Esophagus muscularis mucosa (tissue), 4 donors: ENCODE data around the gene TYW3. TPM values are rescaled to one million over a fixed set of nuclear protein-coding genes. Genes with fewer than 3 reads are reported as not detected.

Experiments
- DNase-seq: peaks from one replicate; pipeline ENCODE4 v3.0.0-alpha.2; 2017; ENCODE audit errors: extremely low spot score
- H3K27ac ChIP-seq, 4 donors: fragments of 200-600 bp; sonication (generic); replicated peaks in 1 of 4; 1 replicate in 3 of 4; 2 replicates in 1 of 4; pipeline ENCODE4 v1.5.1; 2016 to 2019; ENCODE audit warnings: mild to moderate bottlenecking in 1 of 4
- H3K27me3 ChIP-seq, 4 donors: fragments of 200-600 bp; sonication (generic); one replicate each; pipeline versions ENCODE4 v1.5.1 to v1.6.0; 2016 to 2019
- H3K36me3 ChIP-seq, 4 donors: fragments of 200-600 bp; sonication (generic); one replicate each; pipeline ENCODE4 v1.5.1; 2016 to 2019
- H3K4me1 ChIP-seq, 4 donors: fragments of 200-600 bp; sonication (generic); one replicate each; pipeline ENCODE4 v1.5.1; 2016 to 2019
- H3K4me3 ChIP-seq, 4 donors: fragments of 200-600 bp; sonication (generic); 1 replicate in 2 of 4; 2 replicates in 2 of 4; pipeline ENCODE4 v1.5.1; 2016 to 2019; ENCODE audit warnings: mild to moderate bottlenecking in 4 of 4, moderate library complexity in 1 of 4
- H3K9me3 ChIP-seq, 4 donors: fragments of 200-600 bp; sonication (generic); 1 replicate in 3 of 4; 2 replicates in 1 of 4; pipeline ENCODE4 v1.5.1; 2016 to 2019
- CTCF ChIP-seq, 3 experiments: fragments of 200-600 bp in 2 of 3; fragments of 450-650 bp in 1 of 3; sonication (generic) in 2 of 3; IDR thresholded peaks; one replicate each; pipeline ENCODE4 v1.5.1; 2017 to 2019; ENCODE audit warnings: antibody characterized with exemption in 3 of 3, mild to moderate bottlenecking in 2 of 3, moderate library complexity in 1 of 3
- EP300 ChIP-seq: sonication (generic); formaldehyde crosslinking; IDR thresholded peaks from one replicate; pipeline ENCODE4 v1.6.1; 2017; ENCODE audit warnings: antibody characterized with exemption
- POLR2A ChIP-seq: fragments of 450-650 bp; IDR thresholded peaks from one replicate; pipeline ENCODE4 v1.6.1; 2017; ENCODE audit warnings: antibody characterized with exemption, moderate library complexity, mild to moderate bottlenecking, low read depth
- POLR2AphosphoS5 ChIP-seq, 2 donors: sonication (generic); formaldehyde crosslinking; IDR thresholded peaks; one replicate each; pipeline ENCODE4 v1.6.1; 2017; ENCODE audit warnings: antibody characterized with exemption in 2 of 2
- WGBS: methylation state at CpG from one replicate; pipeline ENCODE4 v1.1.5; 2018; 5-methylcytosine and 5-hydroxymethylcytosine counted together
- intact Hi-C: fragments of 100-400 bp; cut with DNase I; formaldehyde crosslinking; loops from one replicate; pipeline ENCODE4 v1.15.1; 2023
- total RNA-seq, 4 donors: library from RNA; depleted of rRNA; stranded (reverse); fragments of >200 nt; gene quantifications; one replicate each; pipeline versions ENCODE4 v1.1.0 to v1.2.1, GENCODE V29; 2016

The TYW3 gene
- total RNA-seq, 4 donors from 2014 or later = 18.0 to 31.6 (median 26.8) TPM

DNA sequence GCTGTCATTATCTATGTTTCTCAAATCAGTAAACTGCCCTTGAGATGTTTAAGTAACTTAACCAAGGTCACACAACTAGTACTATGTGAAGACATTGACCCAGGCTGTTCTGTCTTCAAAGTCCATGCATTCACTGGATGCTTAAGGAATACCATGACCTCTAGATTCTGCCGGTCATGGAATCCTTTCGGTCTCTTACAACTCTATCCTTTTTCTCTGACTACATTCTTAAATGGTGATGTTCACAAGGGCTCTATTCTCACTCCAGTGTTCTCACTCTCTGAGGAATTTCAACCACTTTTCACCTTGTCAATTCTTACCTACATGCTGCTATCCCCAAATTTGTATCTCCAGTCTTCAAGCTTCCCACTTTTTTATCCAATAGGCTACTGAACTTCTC lies 15.3 kb upstream of the TYW3 start:
- H3K9me3 ChIP-seq = no peaks in the 10 kb centered on the region
- intact Hi-C loops = no loop called here
- TF ChIP-seq EP300 = no peak
- no peak for TF ChIP-seq POLR2AphosphoS5 (IDR thresholded peaks at IDR 0.05)
- TF ChIP-seq CTCF (IDR thresholded peaks at IDR 0.05) = no peak
- TF ChIP-seq POLR2A = no peak
- H3K4me1 ChIP-seq = peaks cover 6 to 29% (median 26%) of the 10 kb centered on the region in 4 donors
- H3K4me3 ChIP-seq = no peak overlapping the region
- no peaks in the 10 kb centered on the region for H3K27me3 ChIP-seq
- DNase-seq = no peak
- peaks cover 44 to 95% (median 75%) of the 10 kb centered on the region in 4 donors for H3K36me3 ChIP-seq
- WGBS = 97% methylated on average over 2 of the region's 2 CpGs
- H3K27ac ChIP-seq = no peak overlapping the region

DNA sequence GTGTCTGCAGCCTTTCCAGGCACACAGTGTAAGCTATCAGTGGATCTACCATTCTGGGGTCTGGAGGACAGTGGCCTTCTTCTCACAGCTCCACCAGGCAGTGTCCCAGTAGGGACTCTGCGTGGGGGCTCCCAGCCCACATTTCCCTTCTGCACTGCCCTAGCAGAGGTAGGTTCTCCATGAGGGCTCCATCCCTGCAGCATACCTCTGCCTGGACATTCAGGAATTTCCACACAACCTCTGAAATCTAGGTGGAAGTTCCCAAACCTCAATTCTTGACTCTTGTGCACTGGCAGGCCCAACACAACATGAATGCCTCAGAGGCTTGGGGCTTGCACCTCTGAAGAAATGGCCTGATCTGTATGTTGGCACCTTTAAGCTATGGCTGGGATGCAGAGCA lies 6.9 kb upstream of the TYW3 start:
- TF ChIP-seq POLR2AphosphoS5 (IDR thresholded peaks at IDR 0.05) = no peak
- TF ChIP-seq CTCF (IDR thresholded peaks at IDR 0.05) = no peak
- TF ChIP-seq EP300 = no peak
- TF ChIP-seq POLR2A = no peak
- H3K27me3 ChIP-seq = no peaks in the 10 kb centered on the region
- no peak for DNase-seq
- H3K27ac ChIP-seq = no peak overlapping the region
- intact Hi-C loops = no loop called here
- H3K4me1 ChIP-seq = peaks cover 2 to 35% (median 21%) of the 10 kb centered on the region in 4 donors
- H3K9me3 ChIP-seq = no peaks in the 10 kb centered on the region
- WGBS = no CpG with 5 or more reads among the region's 1 CpG
- H3K4me3 ChIP-seq = no peak overlapping the region
- H3K36me3 ChIP-seq = peaks cover 24 to 44% (median 29%) of the 10 kb centered on the region in 4 donors

DNA sequence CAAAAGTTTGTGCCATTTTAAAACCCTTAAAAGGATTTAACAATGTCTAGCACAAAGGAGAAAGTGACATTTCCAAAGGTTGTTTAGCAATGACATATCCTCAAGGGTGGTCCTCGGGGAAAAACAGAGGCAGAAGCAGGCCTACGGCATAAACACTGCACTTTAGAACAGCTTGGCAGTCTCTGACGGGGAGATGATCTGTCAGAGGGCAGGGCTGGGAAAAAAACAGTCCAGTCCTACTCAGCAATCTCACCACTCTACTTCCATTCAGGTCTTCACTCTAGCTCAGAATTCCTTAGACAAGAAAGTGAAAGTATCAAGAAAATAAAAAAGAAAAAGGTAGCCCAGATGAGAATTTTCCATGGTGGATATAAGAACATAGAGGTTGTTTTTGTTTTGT lies 4.2 kb upstream of the TYW3 start:
- Histone ChIP-seq H3K4me3 (no peak overlapping the region), H3K27ac (no peak overlapping the region), H3K27me3 (no peaks in the 10 kb centered on the region), H3K9me3 (no peaks in the 10 kb centered on the region), H3K36me3 (peaks cover 0 to 18% (median 3%) of the 10 kb centered on the region in 4 donors), H3K4me1 (peaks cover 19 to 51% (median 35%) of the 10 kb centered on the region in 4 donors)
- intact Hi-C loops = no loop called here
- no peak for DNase-seq
- WGBS = 43% methylated on average over 3 of the region's 3 CpGs
- no peak for TF ChIP-seq POLR2AphosphoS5 (IDR thresholded peaks at IDR 0.05)
- TF ChIP-seq EP300 = no peak
- no peak for TF ChIP-seq CTCF (IDR thresholded peaks at IDR 0.05)
- no peak for TF ChIP-seq POLR2A

DNA sequence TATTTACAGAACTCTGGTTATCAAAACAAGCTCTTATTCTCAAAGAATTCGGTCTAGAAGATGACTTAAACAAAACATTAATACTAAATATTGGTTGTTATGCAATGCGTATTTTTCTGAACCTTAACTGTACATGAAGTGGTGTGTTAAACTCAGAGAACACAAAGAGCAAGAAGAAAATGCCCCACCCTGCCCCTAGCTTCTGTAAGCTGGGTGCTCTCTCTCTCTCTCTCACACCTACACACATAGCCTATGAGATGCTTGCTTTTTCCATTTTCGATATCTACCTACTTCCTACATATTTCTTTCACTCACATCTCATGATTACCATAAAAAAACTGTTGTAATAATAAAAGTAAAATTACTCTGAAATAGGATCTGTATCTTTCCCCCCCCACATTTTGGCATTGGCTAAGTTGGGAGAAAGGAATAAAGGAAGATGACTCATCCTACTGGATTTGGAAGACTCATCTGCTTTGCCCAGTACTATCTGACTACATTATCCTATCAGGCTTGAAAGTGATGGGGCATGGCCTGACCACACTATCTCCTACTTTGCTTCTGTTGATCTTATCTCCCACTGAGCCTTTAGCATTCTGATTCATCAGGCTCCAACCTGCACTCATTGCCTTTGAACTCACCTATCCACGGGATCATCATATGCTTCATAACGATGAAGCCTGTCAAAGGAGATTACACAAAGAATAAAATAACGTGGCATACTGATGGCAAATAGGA lies 3.0 kb upstream of the TYW3 start:
- no peak overlapping the region for H3K4me3 ChIP-seq
- no peak overlapping the region for H3K27ac ChIP-seq
- H3K9me3 ChIP-seq = no peaks in the 10 kb centered on the region
- TF ChIP-seq EP300 (no peak), CTCF (IDR thresholded peaks at IDR 0.05) (no peak), POLR2AphosphoS5 (IDR thresholded peaks at IDR 0.05) (no peak), POLR2A (no peak)
- DNase-seq = no peak
- peaks cover 31 to 63% (median 46%) of the 10 kb centered on the region in 4 donors for H3K4me1 ChIP-seq
- no peaks in the 10 kb centered on the region for H3K27me3 ChIP-seq
- intact Hi-C loops = loop anchor here (10.0 kb wide), 1 partner anchor 525 kb away; no protein-coding TSS in a partner anchor
- WGBS = 82% methylated on average over 6 of the region's 6 CpGs
- peaks cover 0 to 6% (median 2%) of the 10 kb centered on the region in 4 donors for H3K36me3 ChIP-seq
